ENCODE data around the gene C12orf60. TPM values are rescaled to one million over a fixed set of nuclear protein-coding genes. Genes with fewer than 3 reads are reported as not detected.

C12orf60 gene
- total RNA-seq, 1 experiment from 2014 or later = 3.5 TPM

GRCh38 chr12:14849661-14850060 is 46.2 kb downstream of the C12orf60 start:
- Histone ChIP-seq H3K27me3 (ENCODE audit: insufficient read depth, low read length) (no peaks in the 10 kb centered on the region), H2AFZ (ENCODE audit: low read depth, low read length, poor library complexity, severe bottlenecking) (no peak overlapping the region), H3K79me2 (ENCODE audit: insufficient read depth, low read length) (no peaks in the 10 kb centered on the region), H3K27ac (ENCODE audit: low read depth, low read length) (no peak overlapping the region), H3K9ac (ENCODE audit: low read length) (no peak overlapping the region), H4K20me1 (ENCODE audit: insufficient read depth) (no peaks in the 10 kb centered on the region), H3K4me2 (ENCODE audit: low read length) (no peak overlapping the region), H3K4me1 (ENCODE audit: control insufficient read depth in 1 of 2, insufficient read depth in 2 of 2, low read length in 2 of 2) (no peaks in the 10 kb centered on the region), H3K9me2 (ENCODE audit: insufficient read depth) (no peaks in the 10 kb centered on the region), H3K36me3 (ENCODE audit: control insufficient read depth in 1 of 2, insufficient read depth in 2 of 2, low read length in 2 of 2) (no peaks in the 10 kb centered on the region), H3K9me3 (ENCODE audit: control insufficient read depth in 1 of 2, insufficient read depth in 1 of 2, low read depth in 1 of 2, low read length in 2 of 2) (no peaks in the 10 kb centered on the region), H3K4me3 (replicated peaks in 1 of 2; ENCODE audit: low read depth in 1 of 2, low read length in 2 of 2) (no peak overlapping the region)
- DNase-seq (ENCODE audit: low read depth, low spot score) = no peak
- no peak for TF ChIP-seq ZBTB33 (IDR thresholded peaks at IDR 0.05; ENCODE audit: extremely low read depth, insufficient replicate concordance, low read length)
- TF ChIP-seq CTCF (IDR thresholded peaks at IDR 0.05 in 2 of 3, conservative IDR thresholded peaks at IDR 0.05 in 1 of 3; ENCODE audit: borderline replicate concordance in 1 of 3, insufficient read depth in 1 of 3, low read depth in 2 of 3, low read length in 2 of 3) = no peak
- TF ChIP-seq CEBPB (IDR thresholded peaks at IDR 0.05; ENCODE audit: low read depth) = no peak
- no peak for TF ChIP-seq EGR1 (IDR thresholded peaks at IDR 0.05; ENCODE audit: low read depth)
- no peak for TF ChIP-seq REST (IDR thresholded peaks at IDR 0.05; ENCODE audit: low read depth)
- TF ChIP-seq ZFX (IDR thresholded peaks at IDR 0.05) = no peak
- no peak for TF ChIP-seq MAX (IDR thresholded peaks at IDR 0.05)
- TF ChIP-seq, protein P1, sequence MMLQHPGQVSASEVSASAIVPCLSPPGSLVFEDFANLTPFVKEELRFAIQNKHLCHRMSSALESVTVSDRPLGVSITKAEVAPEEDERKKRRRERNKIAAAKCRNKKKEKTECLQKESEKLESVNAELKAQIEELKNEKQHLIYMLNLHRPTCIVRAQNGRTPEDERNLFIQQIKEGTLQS (IDR thresholded peaks at IDR 0.05) = no peak
- no peak for TF ChIP-seq JUND (IDR thresholded peaks at IDR 0.05)
- no peak for TF ChIP-seq POLR2AphosphoS5 (IDR thresholded peaks at IDR 0.05; ENCODE audit: low read depth, low read length)
- TF ChIP-seq RAD21 (IDR thresholded peaks at IDR 0.05; ENCODE audit: low read depth) = no peak
- intact Hi-C loops (cut with micrococcal nuclease) = loop anchor here (5.0 to 10.0 kb wide), 3 partner anchors 375 to 675 kb away; partner anchors contain the start of gene RERG
- POLR2A ChIA-PET = no interaction called here
- ATAC-seq = no peak
- CTCF ChIA-PET = no interaction called here
- RAD21 ChIA-PET (ENCODE audit: low non-redundant PET in 1 of 2, low total read pairs in 2 of 2, uncharacterized antibody in 2 of 2, unreplicated experiment in 2 of 2) = no interaction called here
- no TSS peak for BruUV-seq (replicated peaks)
